Stimulated activated CD8-positive, alpha-beta memory T cell treated with anti-CD3 and anti-CD28 coated beads, Interleukin-15, amount 100 ng/mL, for 48 hours (primary cell): Measurements from ENCODE around the gene THPO.
"Not testable (repeated sequence)": the region's sequence is repeated elsewhere in the genome, so short reads cannot be mapped to it uniquely, and the experiment has no call there.

Source experiments
- DNase-seq, 2 donors: peaks; one replicate each; pipeline ENCODE4 v3.0.0-alpha.2; 2020; ENCODE audit warnings: low read depth in 2 of 2

Gene THPO

GRCh38 chr3:184349563-184350470, 28.2 kb downstream of the THPO start:
- no peak for DNase-seq

GRCh38 chr3:184348057-184348382, 30.0 kb downstream of the THPO start:
- DNase-seq = no peak

DNA sequence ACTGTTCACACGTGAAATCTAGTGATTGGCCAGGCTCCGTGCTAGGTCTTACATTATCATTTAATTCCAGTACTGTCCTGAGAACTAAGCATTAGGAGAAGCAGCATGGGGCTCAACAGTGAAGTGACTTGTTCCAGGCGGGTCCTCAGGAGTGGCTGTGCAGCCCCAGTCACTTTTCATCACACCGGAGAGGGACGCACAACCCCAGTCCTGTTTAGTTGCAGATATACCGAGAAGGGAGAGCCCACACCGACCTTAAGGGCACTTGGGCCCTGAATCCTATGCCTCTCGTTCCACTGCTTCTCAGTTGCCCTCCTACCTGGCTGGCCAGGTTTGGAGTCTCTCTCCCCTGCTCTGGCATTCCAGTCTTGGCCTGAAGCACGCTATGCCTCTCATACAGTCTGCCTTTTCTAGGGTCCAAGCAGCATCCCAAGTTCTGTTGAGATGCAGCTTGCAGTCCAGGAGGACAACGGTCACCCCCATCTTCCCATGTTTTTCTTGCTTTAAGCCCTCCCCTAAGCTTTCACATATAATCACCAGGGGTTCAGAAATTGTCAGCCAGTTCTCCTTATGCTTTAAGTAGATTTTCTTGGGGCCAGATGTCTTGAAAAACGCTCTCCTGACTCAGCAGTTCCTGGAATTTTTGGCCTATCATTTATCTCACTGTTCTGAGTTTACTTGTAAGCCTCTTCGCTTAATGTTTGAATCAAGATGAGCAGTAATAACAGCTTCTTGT, 30.5 kb downstream of the THPO start:
- DNase-seq = no peak

DNA sequence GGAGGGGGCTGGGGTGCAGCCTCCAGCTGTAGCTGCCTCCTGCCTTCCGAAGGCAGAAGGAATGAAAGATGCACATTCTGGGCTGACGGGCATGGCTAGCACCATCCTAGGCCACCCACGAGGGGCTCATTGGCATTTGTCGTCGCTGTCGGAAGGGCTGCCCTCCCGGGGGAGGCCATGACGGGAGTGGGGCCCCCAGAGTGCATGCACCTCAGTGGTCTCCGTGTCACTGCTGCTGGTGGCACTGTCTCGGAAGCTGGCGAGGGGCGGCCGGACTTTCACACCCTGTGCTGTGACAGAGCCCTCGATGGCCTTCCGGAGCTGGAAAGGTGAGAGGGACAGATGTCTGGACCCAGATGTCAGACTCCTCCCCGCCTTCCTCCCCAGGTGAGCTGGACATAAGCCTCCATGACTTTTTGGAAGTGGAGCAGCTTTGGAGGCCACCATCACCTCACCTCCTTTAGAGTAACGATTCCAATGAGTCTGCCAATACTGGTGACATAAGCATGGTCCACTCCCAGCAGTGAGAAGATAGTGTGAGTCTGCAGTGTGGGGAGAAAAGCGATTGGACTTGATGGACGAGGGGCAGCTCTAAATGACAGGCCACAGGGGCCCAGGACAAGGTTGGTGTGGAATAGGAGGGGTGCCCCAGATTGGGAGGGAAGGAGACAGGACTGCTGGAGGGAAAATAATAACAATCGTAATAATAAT, 31.4 kb downstream of the THPO start:
- DNase-seq = no peak

GRCh38 chr3:184345317-184346144, 32.5 kb downstream of the THPO start:
- no peak for DNase-seq

GRCh38 chr3:184344579-184345316, 33.3 kb downstream of the THPO start:
- no peak for DNase-seq

DNA sequence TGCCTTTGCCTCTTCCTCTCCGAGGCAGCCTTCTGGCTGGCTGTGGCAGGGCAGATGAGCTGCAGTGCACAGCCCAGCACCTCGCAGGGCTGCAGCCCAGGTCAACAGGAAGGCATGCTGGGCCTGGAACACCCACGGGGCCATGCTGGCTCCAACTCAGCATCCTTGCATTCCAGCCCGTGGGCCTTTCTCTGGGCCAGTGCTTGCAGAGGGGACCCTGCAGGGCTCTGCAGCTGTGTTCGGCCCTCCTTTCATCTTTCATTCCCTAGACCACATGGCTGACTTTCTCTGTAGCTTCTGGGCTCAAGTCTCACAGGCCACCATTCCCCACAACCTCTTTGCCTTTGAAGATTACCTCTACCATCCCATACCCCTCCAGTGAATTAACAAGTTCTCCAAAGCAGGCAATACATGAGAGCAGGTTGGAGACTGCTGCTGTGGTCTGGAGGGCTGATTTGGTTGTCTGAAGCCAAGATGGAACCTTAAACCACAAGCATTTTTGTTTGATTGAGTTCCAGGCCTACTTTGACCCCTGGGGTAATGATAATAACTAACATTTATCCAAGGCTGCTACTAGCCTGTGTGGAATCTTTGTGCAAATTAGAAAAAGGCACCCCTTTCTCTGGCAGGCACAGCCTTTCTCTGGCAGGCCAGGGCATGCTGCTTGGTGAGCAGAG, 34.7 kb downstream of the THPO start:
- no peak for DNase-seq

GRCh38 chr3:184341925-184342324, 36.1 kb downstream of the THPO start:
- no peak for DNase-seq

DNA sequence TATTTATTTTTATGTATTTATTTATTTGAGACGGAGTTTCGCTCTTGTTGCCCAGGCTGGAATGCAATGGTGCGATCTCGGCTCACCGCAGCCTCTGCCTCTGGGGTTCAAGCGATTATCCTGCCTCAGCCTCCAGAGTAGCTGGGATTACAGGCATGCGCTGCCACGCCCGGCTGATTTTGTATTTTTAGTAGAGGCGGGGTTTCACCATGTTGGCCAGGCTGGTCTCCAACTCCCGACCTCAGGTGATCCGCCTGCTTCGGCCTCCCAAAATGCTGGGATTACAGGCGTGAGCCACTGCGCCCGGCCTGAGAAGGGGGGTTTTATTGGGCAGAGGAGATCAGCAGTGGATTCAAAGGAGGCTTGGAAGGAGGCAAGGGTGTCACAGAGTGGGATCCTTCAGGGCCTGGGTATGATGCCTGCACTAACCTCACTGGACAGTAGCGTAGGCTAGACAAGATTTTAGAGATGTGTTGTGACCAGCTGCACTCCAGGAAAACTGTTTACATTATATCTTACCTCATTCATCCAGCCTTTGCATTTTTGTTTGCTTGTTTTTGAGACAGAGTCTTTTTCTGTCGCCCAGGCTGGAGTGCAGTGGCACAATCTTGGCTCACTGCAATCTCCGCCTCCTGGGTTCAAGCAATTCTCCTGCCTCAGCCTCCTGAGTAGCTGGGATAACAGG, 38.4 kb downstream of the THPO start:
- DNase-seq = not testable (repeated sequence)

- no peak for DNase-seq
Observed at GRCh38 chr3:184339001-184339400, 39.0 kb downstream of the THPO start.

DNA sequence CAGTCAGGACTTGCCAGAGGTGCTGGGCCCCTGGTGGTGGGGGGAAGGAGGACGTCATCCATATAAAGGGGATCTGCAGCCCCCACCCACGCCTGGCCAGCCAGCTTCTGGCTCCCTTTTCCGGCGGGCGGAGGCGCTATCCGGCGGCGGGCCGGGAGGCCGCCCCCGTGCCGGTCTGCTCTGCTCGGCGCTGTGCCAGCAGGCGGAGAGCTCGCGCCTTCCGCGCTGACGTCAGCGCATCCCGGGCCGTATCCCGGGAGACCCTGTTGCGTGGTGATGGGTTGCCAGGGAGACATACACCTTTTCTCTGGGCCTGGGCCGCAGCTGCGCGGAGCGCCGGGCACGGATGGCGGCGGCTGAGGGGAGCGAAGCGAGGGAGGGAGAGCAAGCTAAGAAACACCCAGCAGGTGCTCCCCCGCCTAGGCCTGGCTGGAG, 39.5 kb downstream of the THPO start:
- DNase-seq = no peak

- DNase-seq = no peak
Observed at GRCh38 chr3:184337981-184338380, 40.0 kb downstream of the THPO start.

DNA sequence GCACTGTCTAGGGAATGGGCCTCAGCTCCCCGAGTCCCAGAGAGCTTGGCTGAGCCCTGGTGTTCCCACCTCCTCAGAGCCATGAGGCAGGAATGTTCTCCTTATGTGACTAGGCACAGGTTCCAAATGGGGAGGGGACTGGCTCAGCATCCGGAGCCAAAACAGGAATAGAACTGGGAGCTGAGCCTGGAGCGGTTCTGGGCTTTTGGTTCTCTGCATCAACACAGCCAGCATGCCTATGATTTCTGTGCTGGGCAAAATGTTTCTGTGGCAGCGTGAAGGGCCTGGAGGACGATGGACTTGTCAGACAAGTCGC, 40.6 kb downstream of the THPO start, which contains the start of gene FAM131A:
FAM131A (plus strand) TSS at position 202 of the 316 bp plus-strand sequence; CDS start at position 233, 31 bp downstream.
- DNase-seq = no peak

- DNase-seq = no peak
Observed at GRCh38 chr3:184336547-184337398, 41.2 kb downstream of the THPO start.

GRCh38 chr3:184335661-184336546, 42.1 kb downstream of the THPO start:
- DNase-seq = peak; percentile 73 to 77

- no peak for DNase-seq
Observed at GRCh38 chr3:184335291-184335660, 42.7 kb downstream of the THPO start.

- peak; percentile 39 to 42 for DNase-seq
Observed at GRCh38 chr3:184334470-184335158, 43.4 kb downstream of the THPO start.
